ENCODE results near the gene KSR2.

DNA sequence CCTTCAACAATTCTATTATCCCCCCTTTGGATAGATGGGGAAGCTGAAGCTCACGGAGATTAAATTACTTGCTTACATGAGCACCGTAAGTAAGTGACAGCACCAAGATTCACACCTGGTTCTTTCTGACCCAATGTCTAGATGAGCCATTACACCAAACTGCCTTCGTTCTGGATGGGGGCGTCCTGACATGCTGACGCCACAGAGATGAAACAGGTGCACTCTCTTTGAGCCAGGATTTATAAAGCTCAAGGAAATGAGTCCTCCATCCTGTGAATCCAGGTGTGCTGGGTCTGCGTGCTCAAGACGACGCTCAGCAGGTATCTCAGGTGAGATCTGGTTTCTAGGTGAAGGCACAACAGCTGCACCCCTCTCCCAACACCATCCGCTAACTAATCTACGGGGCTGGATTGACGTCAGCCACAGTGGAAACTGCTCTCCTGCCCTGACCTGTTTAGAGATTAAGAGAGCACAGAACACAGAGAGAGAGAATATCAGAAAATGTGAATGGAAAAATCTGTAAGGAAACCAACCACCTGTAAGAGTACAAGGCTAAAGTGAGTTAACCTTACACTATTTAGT is 61.6 kb downstream of the KSR2 start:
- peak in 1 of 3 donors; percentile 18 for TF ChIP-seq POLR2A (IDR thresholded peaks at IDR 0.05)
- TF ChIP-seq, protein P1, sequence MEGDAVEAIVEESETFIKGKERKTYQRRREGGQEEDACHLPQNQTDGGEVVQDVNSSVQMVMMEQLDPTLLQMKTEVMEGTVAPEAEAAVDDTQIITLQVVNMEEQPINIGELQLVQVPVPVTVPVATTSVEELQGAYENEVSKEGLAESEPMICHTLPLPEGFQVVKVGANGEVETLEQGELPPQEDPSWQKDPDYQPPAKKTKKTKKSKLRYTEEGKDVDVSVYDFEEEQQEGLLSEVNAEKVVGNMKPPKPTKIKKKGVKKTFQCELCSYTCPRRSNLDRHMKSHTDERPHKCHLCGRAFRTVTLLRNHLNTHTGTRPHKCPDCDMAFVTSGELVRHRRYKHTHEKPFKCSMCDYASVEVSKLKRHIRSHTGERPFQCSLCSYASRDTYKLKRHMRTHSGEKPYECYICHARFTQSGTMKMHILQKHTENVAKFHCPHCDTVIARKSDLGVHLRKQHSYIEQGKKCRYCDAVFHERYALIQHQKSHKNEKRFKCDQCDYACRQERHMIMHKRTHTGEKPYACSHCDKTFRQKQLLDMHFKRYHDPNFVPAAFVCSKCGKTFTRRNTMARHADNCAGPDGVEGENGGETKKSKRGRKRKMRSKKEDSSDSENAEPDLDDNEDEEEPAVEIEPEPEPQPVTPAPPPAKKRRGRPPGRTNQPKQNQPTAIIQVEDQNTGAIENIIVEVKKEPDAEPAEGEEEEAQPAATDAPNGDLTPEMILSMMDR (IDR thresholded peaks at IDR 0.05) = peak in 3 of 7 experiments; percentile 13 to 16 (median 14)
